HepG2 (cell line): ENCODE results near the gene KRT79. TPM values are rescaled to one million over a fixed set of nuclear protein-coding genes. Genes with fewer than 3 reads are reported as not detected.

Experiments
- ATAC-seq: fragments of 200-7000 bp; cut with Tn5 transposase; 3 replicates; pipeline ENCODE4 v1.9.1; 2020; ENCODE audit warnings: mild to moderate bottlenecking, moderate library complexity
- BruUV-seq: library from RNA; stranded (reverse); fragments of 400-500 nt; replicated peaks from 2 replicates; lab custom pipeline; 2021; lab: Mats Ljungman, UMichigan
- CTCF ChIA-PET: fragments of 300-600 bp; formaldehyde crosslinking; extraction: SDS; loops from one replicate; lab custom pipeline; 2021; ENCODE audit warnings: low total read pairs, inconsistent platforms, low intra/inter-chr PET ratio; lab: Yijun Ruan, JAX
- POLR2A ChIA-PET: fragments of 350-600 bp; sonication (Branson Sonifier 250); formaldehyde crosslinking; loops from one replicate; lab custom pipeline; 2020; ENCODE audit warnings: antibody characterized with exemption, inconsistent platforms; lab: Yijun Ruan, JAX
- DNase-seq: peaks from one replicate; pipeline ENCODE4 v3.0.0-alpha.2; 2015; ENCODE audit warnings: low spot score
- FAIRE-seq: peaks from 3 replicates; lab custom pipeline; 2011; peaks lifted over from hg19 to GRCh38; lab: Jason Lieb, UNC
- H2AFZ ChIP-seq: one replicate; pipeline ENCODE4 v1.6.1; 2011; ENCODE audit warnings: low read length, inconsistent platforms
- H3K27ac ChIP-seq: fragments of 300-600 bp; 3 replicates; pipeline ENCODE4 v1.8.0; 2011; ENCODE audit warnings: mixed run types, mild to moderate bottlenecking, mixed read lengths, low read length, inconsistent platforms; ENCODE audit not compliant: insufficient read depth; ENCODE audit errors: extremely low read length
- H3K27me3 ChIP-seq, 2 experiments: fragments of 200-600 bp in 1 of 2; 2 replicates in 1 of 2; 3 replicates in 1 of 2; pipeline versions ENCODE4 v1.6.0 to v1.8.0; 2011; ENCODE audit warnings: low read length in 2 of 2, mild to moderate bottlenecking in 2 of 2, moderate library complexity in 2 of 2, inconsistent platforms in 1 of 2; ENCODE audit not compliant: insufficient read depth in 2 of 2, control insufficient read depth in 1 of 2
- H3K36me3 ChIP-seq, 2 experiments: fragments of 200-600 bp in 1 of 2; replicated peaks in 1 of 2; 2 replicates in 1 of 2; 3 replicates in 1 of 2; pipeline versions ENCODE4 v1.5.1 to v1.8.0; 2011; ENCODE audit warnings: low read length in 2 of 2, inconsistent platforms in 1 of 2; ENCODE audit not compliant: insufficient read depth in 2 of 2, control insufficient read depth in 1 of 2
- H3K4me1 ChIP-seq: 2 replicates; pipeline ENCODE4 v1.5.1; 2012; ENCODE audit warnings: low read length, inconsistent platforms; ENCODE audit not compliant: insufficient read depth
- H3K4me2 ChIP-seq: 2 replicates; pipeline ENCODE4 v1.6.0; 2011; ENCODE audit warnings: low read depth, low read length, inconsistent platforms
- H3K4me3 ChIP-seq, 3 experiments: fragments of 200-600 bp in 1 of 3; sonication (generic), shearing (Covaris generic) in 1 of 3; replicated peaks in 1 of 3; 2 replicates each; pipeline ENCODE4 v1.5.1; 2011 to 2016; ENCODE audit warnings: low read length in 3 of 3, inconsistent platforms in 2 of 3, low read depth in 2 of 3, mild to moderate bottlenecking in 2 of 3, control low read depth in 1 of 3, mixed read lengths in 1 of 3; ENCODE audit not compliant: insufficient read depth in 1 of 3
- H3K79me2 ChIP-seq: one replicate; pipeline ENCODE4 v1.6.1; 2011; ENCODE audit warnings: low read length, inconsistent platforms; ENCODE audit not compliant: insufficient read depth
- H3K9ac ChIP-seq: 2 replicates; pipeline ENCODE4 v1.6.0; 2011; ENCODE audit warnings: mild to moderate bottlenecking, low read depth, low read length, inconsistent platforms; ENCODE audit not compliant: insufficient read depth
- H3K9me3 ChIP-seq: 2 replicates; pipeline ENCODE4 v1.5.1; 2012; ENCODE audit warnings: mild to moderate bottlenecking, low read length
- H4K20me1 ChIP-seq: 2 replicates; pipeline ENCODE4 v1.6.0; 2011; ENCODE audit warnings: inconsistent platforms, mild to moderate bottlenecking, low read length, moderate library complexity; ENCODE audit not compliant: insufficient read depth
- CBX2 ChIP-seq, 2 experiments: fragments of 200-600 bp in 1 of 2; sonication (generic); formaldehyde crosslinking in 1 of 2; IDR thresholded peaks; 2 replicates each; pipeline versions ENCODE4 v1.7.0 to v1.8.1; 2018 to 2022; ENCODE audit warnings: low read depth in 2 of 2, low read length in 1 of 2, mild to moderate bottlenecking in 1 of 2, missing genetic modification reagents in 1 of 2
- CHD4 ChIP-seq: fragments of 200-600 bp; sonication (generic); IDR thresholded peaks from 2 replicates; pipeline ENCODE4 v1.7.0; 2017; ENCODE audit warnings: mild to moderate bottlenecking, low read length, borderline replicate concordance
- DNMT1 ChIP-seq: sonication (generic); formaldehyde crosslinking; IDR thresholded peaks from 2 replicates; pipeline ENCODE4 v1.5.1; 2020; ENCODE audit warnings: mild to moderate bottlenecking, missing genetic modification reagents
- FOXA1 ChIP-seq, 2 experiments: fragments of 450-650 bp in 1 of 2; sonication (generic) in 1 of 2; formaldehyde crosslinking in 1 of 2; IDR thresholded peaks; 2 replicates each; pipeline versions ENCODE4 v1.4.0 to v1.6.1; 2016 to 2020; ENCODE audit warnings: missing genetic modification reagents in 1 of 2
- GPN1 ChIP-seq: sonication (generic); formaldehyde crosslinking; IDR thresholded peaks from 2 replicates; pipeline ENCODE4 v1.5.1; 2020; ENCODE audit warnings: missing genetic modification reagents, borderline replicate concordance
- IRX3 ChIP-seq: sonication (generic); formaldehyde crosslinking; IDR thresholded peaks from 2 replicates; pipeline ENCODE4 v1.8.1; 2023; ENCODE audit warnings: mild to moderate bottlenecking, low read depth, missing genetic modification reagents, borderline replicate concordance
- KAT2B ChIP-seq: fragments of 150-350 bp; IDR thresholded peaks from 2 replicates; pipeline ENCODE4 v1.6.1; 2014; ENCODE audit warnings: low read depth, low read length, borderline replicate concordance
- MAFK ChIP-seq, 2 experiments: IDR thresholded peaks in 1 of 2; conservative IDR thresholded peaks in 1 of 2; 2 replicates each; pipeline ENCODE4 v1.6.1; 2011; ENCODE audit warnings: improper control_type of control experiment in 2 of 2, low read length in 2 of 2
- PRMT3 ChIP-seq: sonication (generic); formaldehyde crosslinking; IDR thresholded peaks from 2 replicates; pipeline ENCODE4 v1.8.1; 2022; ENCODE audit warnings: low read depth, mild to moderate bottlenecking, moderate library complexity, missing genetic modification reagents, borderline replicate concordance
- SIN3B ChIP-seq: fragments of 150-350 bp; IDR thresholded peaks from 2 replicates; pipeline ENCODE4 v1.6.1; 2014; ENCODE audit warnings: low read length
- TCF12 ChIP-seq, 2 experiments: fragments of 450-650 bp in 1 of 2; sonication (generic) in 1 of 2; formaldehyde crosslinking in 1 of 2; IDR thresholded peaks; 2 replicates each; pipeline versions ENCODE4 v1.6.1 to v1.8.0; 2017 to 2022; ENCODE audit warnings: antibody characterized with exemption in 1 of 2, mild to moderate bottlenecking in 1 of 2, missing genetic modification reagents in 1 of 2, moderate library complexity in 1 of 2
- ZNF12 ChIP-seq: sonication (generic); formaldehyde crosslinking; IDR thresholded peaks from 2 replicates; pipeline ENCODE4 v1.5.0; 2020; ENCODE audit warnings: missing genetic modification reagents
- ZNF234 ChIP-seq: sonication (generic); formaldehyde crosslinking; conservative IDR thresholded peaks from 2 replicates; pipeline ENCODE4 v1.5.1; 2020; ENCODE audit warnings: mild to moderate bottlenecking, missing genetic modification reagents
- ZNF619 ChIP-seq: sonication (generic); formaldehyde crosslinking; IDR thresholded peaks from 2 replicates; pipeline ENCODE4 v1.4.0; 2020; ENCODE audit warnings: mild to moderate bottlenecking, missing genetic modification reagents
- ZNF773 ChIP-seq: sonication (generic); formaldehyde crosslinking; IDR thresholded peaks from 2 replicates; pipeline ENCODE4 v1.4.0; 2020; ENCODE audit warnings: missing genetic modification reagents, borderline replicate concordance
- WGBS: methylation state at CpG from one replicate; pipeline ENCODE4 v1.1.6; 2017; ENCODE audit warnings: low lambda C conversion rate; 5-methylcytosine and 5-hydroxymethylcytosine counted together
- in situ Hi-C: cut with HindIII; loops from 2 replicates; pipeline ENCODE4 v1.10.0; 2017; ENCODE audit warnings: low pct_unique_long_range_greater_than_20kb; ENCODE audit not compliant: extremely low pct_ligation_motif_present
- intact Hi-C: fragments of 100-400 bp; cut with micrococcal nuclease; formaldehyde crosslinking; loops from one replicate; pipeline ENCODE4 v1.10.0; 2022; ENCODE audit not compliant: unreplicated experiment
- polyA plus RNA-seq, 8 experiments: library from polyadenylated mRNA; depleted of rRNA in 3 of 8; stranded (reverse) in 7 of 8; unstranded in 1 of 8; fragments of >200 nt; fragmentation: Illumina TruSeq in 4 of 8; extraction: Trizol in 4 of 8; gene quantifications; 2 replicates each; pipeline versions ENCODE4 v1.2.1 to v1.2.3, GENCODE V29; 2011 to 2016; ENCODE audit warnings: low read depth in 4 of 8, missing spikeins in 1 of 8, mixed read lengths in 1 of 8; ENCODE audit not compliant: insufficient read depth in 1 of 8
- total RNA-seq, 5 experiments: library from RNA; depleted of rRNA; stranded (reverse); fragments of >200 nt; fragmentation: Illumina TruSeq; extraction: Trizol; gene quantifications; 2 replicates each; pipeline ENCODE4 v1.2.3, GENCODE V29; 2016; ENCODE audit warnings: low read depth in 1 of 5
- TF ChIP-seq, protein P1 (sequence below): sonication (generic); formaldehyde crosslinking; IDR thresholded peaks from 2 replicates; pipeline ENCODE4 v1.8.1; 2022; ENCODE audit warnings: low read depth, mild to moderate bottlenecking, missing genetic modification reagents
- TF ChIP-seq, protein P2 (sequence below): sonication (generic); formaldehyde crosslinking; IDR thresholded peaks from 2 replicates; pipeline ENCODE4 v1.5.1; 2020; ENCODE audit warnings: missing genetic modification reagents, mild to moderate bottlenecking, borderline replicate concordance
- TF ChIP-seq, protein P3 (sequence below): IDR thresholded peaks from 2 replicates; pipeline ENCODE4 v1.6.1; 2016; ENCODE audit warnings: missing compliant biosample characterization, missing genetic modification reagents, borderline replicate concordance

Gene KRT79
- total and polyA plus RNA-seq, 2 of the 13 experiments (the other 11 are each of a cell fraction or from before 2014, with no cell fraction given) = 0.09 TPM; not detected in 1

DNA sequence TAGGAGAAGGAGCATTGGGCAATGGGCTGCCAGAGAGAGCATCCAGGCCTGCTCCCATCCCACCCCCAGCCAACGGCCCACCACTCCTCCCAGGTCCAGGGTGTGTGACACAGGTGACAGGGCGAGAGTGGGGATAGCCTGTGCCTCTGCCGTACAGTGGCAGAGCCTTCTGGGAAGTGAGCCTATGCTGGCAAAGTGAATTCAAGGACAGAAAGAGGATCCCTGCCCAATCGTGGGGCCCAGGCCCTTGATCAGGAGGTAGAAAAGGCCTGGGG, 553 bp upstream of the KRT79 start:
- H3K27ac ChIP-seq = no peak overlapping the region
- no peaks in the 10 kb centered on the region for H3K9me3 ChIP-seq
- H3K4me3 ChIP-seq = no peak overlapping the region
- ChIA-PET POLR2A (no interaction called here), CTCF (no interaction called here)
- no TSS peak for BruUV-seq
- H4K20me1 ChIP-seq = no peaks in the 10 kb centered on the region
- WGBS = 0% methylated on average over 1 of the region's 4 CpGs
- DNase-seq (no peak), ATAC-seq (0 out of 3 replicates have a peak, but pooled peaks have one; percentile 21), FAIRE-seq (no peak)
- no peak overlapping the region for H3K9ac ChIP-seq
- H3K36me3 ChIP-seq = no peaks in the 10 kb centered on the region
- H3K27me3 ChIP-seq = peaks cover 5 to 53% of the 10 kb centered on the region in 2 experiments
- no peak overlapping the region for H2AFZ ChIP-seq
- H3K79me2 ChIP-seq = no peaks in the 10 kb centered on the region
- H3K4me2 ChIP-seq = no peak overlapping the region
- H3K4me1 ChIP-seq = no peaks in the 10 kb centered on the region
- intact Hi-C loops = no loop called here
- in situ Hi-C loops = no loop called here
- TF ChIP-seq CBX2 (IDR thresholded peaks at IDR 0.05; ENCODE audit: low read depth, low read length) (no peak), CBX2 (CRISPR knock-in tag; IDR thresholded peaks at IDR 0.05; ENCODE audit: low read depth) (no peak), GPN1 (CRISPR knock-in tag) (no peak), DNMT1 (CRISPR knock-in tag) (no peak), MAFK (conservative IDR thresholded peaks at IDR 0.05 in 1 of 2, IDR thresholded peaks at IDR 0.05 in 1 of 2; ENCODE audit: low read length in 2 of 2) (no peak), TCF12 (IDR thresholded peaks at IDR 0.05) (no peak), TCF12 (CRISPR knock-in tag; IDR thresholded peaks at IDR 0.05) (no peak), CHD4 (no peak), ZNF12 (CRISPR knock-in tag) (no peak), ZNF619 (CRISPR knock-in tag) (no peak), PRMT3 (CRISPR knock-in tag) (no peak), SIN3B (no peak), ZNF234 (CRISPR knock-in tag) (no peak), ZNF773 (CRISPR knock-in tag) (no peak), IRX3 (CRISPR knock-in tag) (no peak), KAT2B (no peak), FOXA1 (IDR thresholded peaks at IDR 0.05) (no peak), FOXA1 (CRISPR knock-in tag; IDR thresholded peaks at IDR 0.05) (no peak)
- TF ChIP-seq, protein P1, sequence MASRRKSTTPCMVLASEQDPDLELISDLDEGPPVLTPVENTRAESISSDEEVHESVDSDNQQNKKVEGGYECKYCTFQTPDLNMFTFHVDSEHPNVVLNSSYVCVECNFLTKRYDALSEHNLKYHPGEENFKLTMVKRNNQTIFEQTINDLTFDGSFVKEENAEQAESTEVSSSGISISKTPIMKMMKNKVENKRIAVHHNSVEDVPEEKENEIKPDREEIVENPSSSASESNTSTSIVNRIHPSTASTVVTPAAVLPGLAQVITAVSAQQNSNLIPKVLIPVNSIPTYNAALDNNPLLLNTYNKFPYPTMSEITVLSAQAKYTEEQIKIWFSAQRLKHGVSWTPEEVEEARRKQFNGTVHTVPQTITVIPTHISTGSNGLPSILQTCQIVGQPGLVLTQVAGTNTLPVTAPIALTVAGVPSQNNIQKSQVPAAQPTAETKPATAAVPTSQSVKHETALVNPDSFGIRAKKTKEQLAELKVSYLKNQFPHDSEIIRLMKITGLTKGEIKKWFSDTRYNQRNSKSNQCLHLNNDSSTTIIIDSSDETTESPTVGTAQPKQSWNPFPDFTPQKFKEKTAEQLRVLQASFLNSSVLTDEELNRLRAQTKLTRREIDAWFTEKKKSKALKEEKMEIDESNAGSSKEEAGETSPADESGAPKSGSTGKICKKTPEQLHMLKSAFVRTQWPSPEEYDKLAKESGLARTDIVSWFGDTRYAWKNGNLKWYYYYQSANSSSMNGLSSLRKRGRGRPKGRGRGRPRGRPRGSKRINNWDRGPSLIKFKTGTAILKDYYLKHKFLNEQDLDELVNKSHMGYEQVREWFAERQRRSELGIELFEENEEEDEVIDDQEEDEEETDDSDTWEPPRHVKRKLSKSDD (CRISPR knock-in tag) = no peak
- TF ChIP-seq, protein P2, sequence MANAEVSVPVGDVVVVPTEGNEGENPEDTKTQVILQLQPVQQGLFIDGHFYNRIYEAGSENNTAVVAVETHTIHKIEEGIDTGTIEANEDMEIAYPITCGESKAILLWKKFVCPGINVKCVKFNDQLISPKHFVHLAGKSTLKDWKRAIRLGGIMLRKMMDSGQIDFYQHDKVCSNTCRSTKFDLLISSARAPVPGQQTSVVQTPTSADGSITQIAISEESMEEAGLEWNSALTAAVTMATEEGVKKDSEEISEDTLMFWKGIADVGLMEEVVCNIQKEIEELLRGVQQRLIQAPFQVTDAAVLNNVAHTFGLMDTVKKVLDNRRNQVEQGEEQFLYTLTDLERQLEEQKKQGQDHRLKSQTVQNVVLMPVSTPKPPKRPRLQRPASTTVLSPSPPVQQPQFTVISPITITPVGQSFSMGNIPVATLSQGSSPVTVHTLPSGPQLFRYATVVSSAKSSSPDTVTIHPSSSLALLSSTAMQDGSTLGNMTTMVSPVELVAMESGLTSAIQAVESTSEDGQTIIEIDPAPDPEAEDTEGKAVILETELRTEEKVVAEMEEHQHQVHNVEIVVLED (CRISPR knock-in tag) = no peak
- TF ChIP-seq, protein P3, sequence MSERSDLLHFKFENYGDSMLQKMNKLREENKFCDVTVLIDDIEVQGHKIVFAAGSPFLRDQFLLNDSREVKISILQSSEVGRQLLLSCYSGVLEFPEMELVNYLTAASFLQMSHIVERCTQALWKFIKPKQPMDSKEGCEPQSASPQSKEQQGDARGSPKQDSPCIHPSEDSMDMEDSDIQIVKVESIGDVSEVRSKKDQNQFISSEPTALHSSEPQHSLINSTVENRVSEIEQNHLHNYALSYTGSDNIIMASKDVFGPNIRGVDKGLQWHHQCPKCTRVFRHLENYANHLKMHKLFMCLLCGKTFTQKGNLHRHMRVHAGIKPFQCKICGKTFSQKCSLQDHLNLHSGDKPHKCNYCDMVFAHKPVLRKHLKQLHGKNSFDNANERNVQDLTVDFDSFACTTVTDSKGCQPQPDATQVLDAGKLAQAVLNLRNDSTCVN (CRISPR knock-in tag) = no peak
